Right ventricle myocardium superior (tissue), 1 donor: ENCODE results near the gene GXYLT2. TPM values are rescaled to one million over a fixed set of nuclear protein-coding genes. Genes with fewer than 3 reads are reported as not detected.

ENCODE experiments used
- total RNA-seq: library from RNA; stranded (reverse); fragmentation: NEBNext Ultra II Directional; extraction: Animal tissue kit (Norgen Biotek cat#: 25700); gene quantifications from one replicate; pipeline ENCODE4 v1.2.1, GENCODE V29; 2021
- donor health status: DM: no; HTN: yes; CAD: no; lungs with severe emphysema.

Gene GXYLT2
- total RNA-seq, 1 donor from 2014 or later: 10.2 TPM

Other genes starting within 250 kb of the GXYLT2 start
- gene SHQ1, start 39.6 kb upstream of the GXYLT2 start, total RNA-seq: 15.1 TPM
- 58.6 TPM for gene PPP4R2, start 108.8 kb downstream of the GXYLT2 start, total RNA-seq
- gene EBLN2, start 173.6 kb downstream of the GXYLT2 start, total RNA-seq: 1.2 TPM